Stimulated activated CD4-positive, alpha-beta T cell treated with anti-CD3 and anti-CD28 coated beads, TNF-alpha, amount 100 ng/mL, for 48 hours (primary cell): Measurements from ENCODE around the gene SGCA.

Experiments
- DNase-seq, 3 donors: peaks; one replicate each; pipeline ENCODE4 v3.0.0-alpha.2; 2020; ENCODE audit warnings: low read depth in 3 of 3

SGCA gene

GRCh38 chr17:50165867-50166517 lies at the start of gene SGCA:
Gene SGCA (plus strand): TSS chr17:50166005. CDS start chr17:50166041, 36 bp downstream.
- no peak for DNase-seq

DNA sequence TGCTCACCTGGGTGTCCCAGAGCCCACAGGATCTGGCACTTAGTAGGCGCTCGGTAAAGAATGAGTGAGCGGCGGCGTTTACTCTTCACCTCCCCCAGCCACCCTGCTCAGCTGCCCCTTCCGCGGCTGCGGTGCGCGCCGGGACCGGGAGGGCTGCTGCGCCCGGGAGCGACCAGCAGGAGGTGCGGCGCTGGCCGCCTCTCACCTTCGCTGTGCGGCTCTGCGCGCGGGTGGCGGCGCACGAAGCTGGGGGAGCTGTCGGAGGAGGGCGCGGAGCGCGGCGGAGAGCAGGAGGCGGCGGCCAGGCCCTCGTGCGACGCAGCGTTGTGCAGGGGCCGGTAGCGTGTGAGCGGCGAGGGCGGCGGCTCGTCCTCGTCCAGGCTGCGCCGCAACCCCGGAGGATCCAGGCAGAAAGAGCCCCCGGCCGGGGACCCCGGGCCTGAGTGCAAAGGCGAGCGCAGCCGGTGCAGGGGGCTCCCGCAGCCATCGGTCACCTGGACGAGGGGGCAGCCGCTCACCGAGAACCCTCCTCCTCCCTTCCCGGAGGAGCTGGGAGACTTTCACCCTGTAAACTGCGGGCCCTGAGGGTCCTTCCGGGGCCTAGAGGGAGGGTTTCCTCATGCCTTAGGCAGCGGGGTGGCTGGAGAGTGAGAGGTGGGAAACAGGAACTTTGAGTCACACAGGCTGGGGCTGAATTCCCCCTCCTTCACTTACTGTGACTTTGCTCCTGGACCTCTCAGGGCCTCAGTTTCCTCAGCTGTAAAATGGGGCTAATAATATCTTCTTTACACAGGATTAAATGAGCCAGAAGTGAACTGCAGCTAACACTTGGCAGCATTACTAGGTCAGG lies 48.4 kb upstream of the SGCA start:
- peak; percentile 29 to 52 (median 45) for DNase-seq

DNA sequence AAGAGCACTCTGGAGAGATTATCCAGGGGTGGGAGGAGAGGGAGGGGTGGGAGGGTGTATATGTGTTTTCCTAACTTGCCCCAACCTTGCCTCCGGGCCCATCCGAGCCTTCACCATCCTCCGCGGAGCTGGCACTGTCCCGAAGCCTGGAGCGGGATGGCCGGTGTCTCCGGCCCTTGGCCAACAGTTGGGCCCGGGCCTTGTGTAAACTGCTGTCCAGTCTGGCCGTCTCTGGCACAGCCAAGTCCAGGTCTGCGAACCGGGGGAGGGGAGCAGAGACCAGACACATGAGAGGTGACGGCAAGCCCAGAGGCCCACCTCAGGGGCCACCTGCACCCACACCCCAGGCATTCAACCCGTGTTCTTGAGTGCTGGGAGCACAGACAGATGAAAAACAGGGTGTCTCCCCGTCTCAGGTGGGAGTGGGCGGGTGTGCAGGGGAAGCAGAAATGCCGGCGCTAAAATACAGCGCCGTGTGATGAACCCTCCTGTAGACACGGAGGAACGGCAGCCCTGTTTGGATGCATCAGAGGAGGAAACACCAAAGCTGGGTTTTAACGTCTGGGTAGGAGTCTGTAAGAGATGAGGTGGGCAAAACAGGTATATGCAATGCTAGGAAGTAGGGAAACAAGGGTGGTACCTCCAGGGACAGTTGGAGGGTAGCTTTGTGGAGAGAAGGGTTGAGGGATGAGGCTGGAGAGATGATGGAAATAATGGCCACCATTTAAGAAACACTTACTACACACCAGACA lies 47.6 kb upstream of the SGCA start:
- DNase-seq = no peak

DNA sequence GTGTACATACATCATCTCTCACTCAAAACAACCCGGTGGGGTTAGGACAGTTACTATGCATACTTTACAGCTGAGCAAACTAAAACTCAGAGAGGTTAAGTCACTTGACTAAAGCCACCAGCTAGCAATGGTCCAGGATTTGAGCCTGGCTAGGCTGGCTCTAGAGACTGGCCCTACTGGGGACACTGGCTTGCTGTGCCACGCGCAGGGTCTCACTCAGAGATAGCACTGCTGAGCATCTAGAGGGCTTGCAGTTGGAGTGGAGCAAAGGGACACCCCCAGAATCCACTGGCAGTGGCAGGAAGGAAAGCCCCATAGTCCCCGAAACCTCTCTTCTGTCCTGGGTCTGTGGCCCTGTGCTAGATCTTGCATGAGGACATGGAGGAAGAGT lies 47.0 kb upstream of the SGCA start:
- DNase-seq = no peak

DNA sequence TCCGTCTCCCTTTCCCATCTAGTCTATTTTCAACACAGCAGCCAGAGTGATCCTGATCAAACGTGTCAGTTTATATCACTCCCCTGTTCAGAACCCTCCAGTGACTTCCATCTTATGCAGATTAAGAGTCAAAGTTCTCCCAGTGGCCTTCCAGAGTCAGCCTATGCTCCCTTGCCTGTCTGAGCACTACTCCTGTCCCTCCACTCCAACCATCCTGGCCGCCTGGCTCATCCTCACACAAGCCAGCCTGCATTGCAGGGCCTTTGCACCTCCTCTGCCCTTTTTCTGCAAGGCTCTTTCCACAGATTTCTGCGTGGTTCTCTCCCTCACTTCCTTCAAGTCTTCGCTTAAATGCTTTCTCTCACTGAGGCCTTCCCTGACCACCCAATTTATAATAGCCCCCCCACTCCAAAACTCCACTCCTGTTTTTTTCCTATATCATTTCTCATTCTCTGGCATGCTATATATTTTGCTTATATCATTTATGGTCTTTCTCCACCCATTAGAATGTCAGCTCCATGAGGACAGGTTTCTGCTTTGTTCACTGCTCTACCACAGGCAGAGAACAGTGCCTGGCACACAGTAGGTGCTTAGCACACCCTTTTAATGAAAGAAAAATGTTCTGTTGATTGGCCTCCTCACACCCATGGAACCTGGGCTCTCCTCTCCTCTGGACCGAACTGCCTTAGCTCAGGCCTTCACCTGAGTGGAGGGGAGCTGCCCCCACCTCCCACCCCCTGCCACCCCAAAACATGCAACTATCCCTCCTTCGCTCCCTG lies 45.1 kb upstream of the SGCA start:
- no peak for DNase-seq

GRCh38 chr17:50122945-50123344 lies 42.9 kb upstream of the SGCA start:
- no peak for DNase-seq

DNA sequence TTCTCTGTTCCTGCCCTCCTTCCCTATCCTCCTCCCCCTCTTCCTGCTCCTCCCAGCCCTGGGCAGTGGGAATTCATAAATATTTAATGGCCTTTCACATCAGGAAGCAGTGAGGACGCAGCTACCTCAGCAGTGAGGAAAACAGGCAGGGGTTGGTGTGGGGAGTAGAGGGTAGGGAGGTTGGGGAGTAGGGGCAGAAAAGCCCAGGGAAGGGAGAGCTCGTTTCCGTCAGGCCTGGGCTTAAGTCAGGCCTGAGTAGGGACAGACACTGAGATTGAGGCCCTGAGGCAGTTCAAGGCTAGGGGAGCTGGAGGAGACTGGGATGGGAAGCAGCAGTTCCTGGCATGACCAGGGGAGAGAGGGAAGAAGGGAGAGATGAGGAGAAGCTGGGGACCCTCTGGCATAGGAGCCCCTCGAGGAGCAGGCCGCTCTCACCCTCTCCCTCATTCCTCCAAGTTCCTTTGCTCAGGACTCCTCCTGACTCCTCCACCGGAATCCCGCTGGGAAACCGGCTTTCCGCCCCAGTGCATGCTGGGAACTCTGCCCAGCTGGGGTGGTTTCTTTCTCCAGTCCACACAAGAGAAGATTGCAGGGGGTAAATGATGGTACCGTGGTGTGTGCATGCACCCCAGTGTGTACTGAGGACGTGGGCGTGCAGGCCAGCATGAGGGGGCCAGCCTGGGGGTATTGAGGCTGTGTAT lies 42.0 kb upstream of the SGCA start:
- DNase-seq = no peak

- DNase-seq = no peak
These were observed 40.3 kb upstream of the SGCA start for GRCh38 chr17:50125420-50125997.

- no peak for DNase-seq
These were observed 38.0 kb upstream of the SGCA start for GRCh38 chr17:50127697-50128361.

DNA sequence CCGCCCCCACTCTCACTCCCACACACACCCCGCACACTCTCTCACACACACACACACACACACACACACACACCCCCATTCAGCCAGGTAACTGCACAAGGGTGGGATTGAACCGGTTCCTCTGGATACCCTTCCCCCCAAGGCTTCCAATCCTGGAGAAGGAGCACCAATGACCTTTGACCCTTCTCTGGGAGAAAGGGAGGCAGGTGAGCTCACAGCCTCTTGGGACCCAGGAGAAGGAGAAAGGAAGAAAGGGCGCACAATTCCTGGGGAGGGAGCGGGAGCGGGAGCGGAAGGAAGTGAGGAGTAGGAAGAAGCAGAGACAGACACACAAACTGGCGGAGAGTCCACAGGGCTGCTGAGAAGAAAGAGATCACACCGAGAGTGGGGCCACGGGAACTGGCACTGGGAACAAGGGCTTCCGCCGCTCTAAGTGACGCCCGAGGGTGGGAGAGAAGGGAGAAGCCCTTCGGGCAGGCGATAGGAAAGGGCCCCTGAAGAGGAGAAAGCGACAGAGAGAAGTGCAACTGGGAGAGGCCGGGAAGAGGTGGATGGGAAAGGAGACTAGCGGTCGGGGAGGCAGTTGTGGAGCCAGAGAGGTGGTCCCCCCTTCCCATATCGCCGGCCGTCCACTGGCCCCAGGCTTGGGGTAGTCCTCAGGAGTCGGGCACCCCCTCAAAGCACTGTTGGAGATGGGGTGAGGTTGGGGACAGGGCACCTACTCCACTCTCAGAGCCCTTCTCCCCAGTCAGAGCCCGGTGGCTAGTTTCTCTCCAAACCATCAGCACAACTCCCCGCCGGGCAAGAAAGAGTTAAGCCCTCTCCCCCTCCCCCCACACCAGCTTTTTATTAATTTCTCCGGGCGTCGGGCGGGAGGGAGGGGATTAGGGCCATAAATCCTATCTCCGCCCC lies 37.1 kb upstream of the SGCA start:
- DNase-seq = no peak

DNA sequence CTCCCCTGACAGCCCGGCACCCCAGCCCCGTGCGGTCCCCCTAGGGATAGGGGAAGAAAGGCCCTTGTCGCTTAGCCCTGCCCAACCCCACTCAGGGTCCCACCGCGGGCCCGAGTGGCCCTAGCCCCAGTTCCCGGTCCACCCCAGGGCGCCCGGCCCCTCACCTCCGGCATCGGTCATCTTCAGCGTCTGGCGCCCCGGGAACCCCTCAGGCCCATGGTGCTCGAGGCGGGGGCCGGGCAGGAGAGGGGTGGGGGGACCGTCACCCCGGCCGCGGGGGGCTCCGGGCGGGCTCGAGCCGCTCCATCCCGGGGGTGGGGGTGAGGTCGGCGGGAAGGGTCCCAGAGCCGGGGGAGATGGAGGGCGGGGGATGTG lies 36.5 kb upstream of the SGCA start:
- no peak for DNase-seq

DNA sequence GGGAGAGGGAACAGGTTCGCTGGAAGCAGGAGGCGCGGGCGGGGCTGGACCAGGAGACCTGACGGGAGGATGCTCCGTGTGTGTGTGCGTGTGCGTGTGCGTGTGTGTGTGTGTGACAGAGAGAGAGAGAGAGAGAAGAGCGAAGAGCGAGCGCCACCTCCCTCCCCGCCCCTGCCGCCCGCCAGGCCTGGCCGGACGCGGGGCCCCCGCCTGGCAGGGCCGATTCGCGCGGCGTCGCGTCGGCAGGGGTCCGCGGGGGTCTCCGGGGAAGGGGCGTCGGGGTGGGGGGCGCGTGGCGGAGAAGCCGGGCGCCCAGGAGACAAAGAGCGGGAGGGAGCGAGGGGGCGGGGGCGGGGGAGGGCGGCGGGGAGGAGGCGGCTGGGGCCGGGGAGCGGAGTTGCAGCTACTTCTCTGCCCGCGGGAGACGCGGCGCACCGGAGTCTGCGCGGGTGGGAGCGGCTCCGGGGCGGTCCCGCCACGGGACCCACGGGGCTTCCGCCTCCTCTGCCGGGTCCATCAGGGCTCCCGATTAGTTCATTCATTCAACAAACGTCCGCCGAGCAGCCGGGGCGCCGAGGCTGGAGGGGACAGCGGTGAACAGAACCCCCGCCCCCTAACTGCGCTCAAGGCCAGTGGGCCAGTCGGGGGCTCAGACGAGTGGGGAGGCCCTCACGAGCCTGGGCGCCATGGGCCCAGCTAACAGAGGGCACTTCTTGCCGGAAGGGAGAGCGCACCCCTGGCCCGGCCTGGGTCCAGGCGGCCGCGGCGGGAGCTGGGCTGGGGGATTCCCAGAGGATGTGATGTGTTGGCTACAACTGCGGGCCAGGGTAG lies 35.9 kb upstream of the SGCA start, which contains the start of gene SAMD14:
TSS of gene SAMD14 (minus strand) at position 433 of the 831 bp plus-strand sequence. CDS start 5,201 bp downstream, outside the sequence.
- DNase-seq = peak in 1 of 3 donors; percentile 22

- DNase-seq = no peak
These were observed 35.1 kb upstream of the SGCA start for GRCh38 chr17:50130559-50131305.

DNA sequence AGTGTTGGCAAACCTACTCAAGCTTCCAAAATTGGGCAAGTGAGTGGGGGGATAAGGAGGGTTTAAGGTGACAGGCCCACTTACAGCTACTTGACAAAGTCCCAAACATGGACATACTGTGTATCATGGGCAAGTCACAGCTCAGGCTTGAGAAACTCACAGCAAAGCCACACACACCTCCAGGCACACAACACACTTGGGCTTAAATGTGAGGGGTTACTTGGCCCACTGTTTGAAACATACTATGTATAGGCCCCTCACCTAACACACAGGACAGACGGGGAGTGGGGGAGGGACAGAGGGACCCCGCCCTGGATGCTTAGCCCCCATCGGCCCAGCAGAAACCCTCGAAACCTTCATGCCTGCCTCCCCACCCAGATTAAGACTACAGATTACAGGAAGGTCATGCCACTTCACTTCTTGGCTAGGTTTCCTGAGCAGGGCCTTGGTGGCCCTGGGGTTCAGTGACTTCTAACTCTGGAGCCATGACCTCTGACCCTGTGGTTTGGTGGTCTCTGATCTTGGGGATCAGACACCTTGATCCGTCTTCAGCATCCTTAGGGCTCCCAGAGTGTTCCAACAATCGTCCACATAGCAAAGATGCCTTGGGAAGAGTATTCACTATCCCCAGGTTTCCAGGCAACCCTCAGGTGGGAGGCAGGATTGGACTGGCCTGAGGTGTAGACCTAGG lies 33.6 kb upstream of the SGCA start:
- no peak for DNase-seq

DNA sequence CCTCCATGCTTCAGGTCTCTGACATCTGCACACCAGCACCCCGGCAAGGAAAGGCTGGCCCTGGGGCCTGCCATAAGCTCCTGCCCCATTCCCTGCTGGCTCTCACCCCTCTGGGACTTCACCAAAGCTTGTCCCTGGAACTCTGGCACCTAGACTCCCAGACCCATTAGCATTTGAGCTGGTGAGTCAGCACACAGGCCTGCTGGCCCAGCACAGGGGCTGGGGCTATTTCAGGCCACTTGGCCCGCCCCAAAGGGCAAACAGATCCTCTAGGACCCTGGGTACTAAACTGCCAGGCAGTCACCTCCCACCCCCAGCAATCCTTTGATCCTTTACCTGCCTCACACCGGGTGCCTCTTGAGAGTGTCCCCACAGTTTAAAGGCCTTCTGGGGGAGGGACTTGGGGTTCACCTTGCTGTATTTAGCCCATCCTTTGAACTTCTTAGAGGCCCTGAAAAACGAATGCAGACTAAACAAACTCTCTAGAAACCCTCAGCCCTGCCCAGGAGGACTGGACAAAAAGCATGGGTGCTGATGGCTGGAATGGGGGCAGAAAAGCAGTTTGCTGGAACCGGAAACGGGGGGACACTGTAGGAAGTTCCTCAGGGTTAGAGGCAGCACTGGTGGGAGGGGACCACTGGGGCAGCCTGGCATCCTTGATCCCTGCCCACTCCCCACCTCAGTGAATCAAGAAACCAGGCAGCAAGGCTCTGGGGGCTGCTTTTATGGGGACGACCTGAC lies 32.6 kb upstream of the SGCA start:
- DNase-seq = no peak

DNA sequence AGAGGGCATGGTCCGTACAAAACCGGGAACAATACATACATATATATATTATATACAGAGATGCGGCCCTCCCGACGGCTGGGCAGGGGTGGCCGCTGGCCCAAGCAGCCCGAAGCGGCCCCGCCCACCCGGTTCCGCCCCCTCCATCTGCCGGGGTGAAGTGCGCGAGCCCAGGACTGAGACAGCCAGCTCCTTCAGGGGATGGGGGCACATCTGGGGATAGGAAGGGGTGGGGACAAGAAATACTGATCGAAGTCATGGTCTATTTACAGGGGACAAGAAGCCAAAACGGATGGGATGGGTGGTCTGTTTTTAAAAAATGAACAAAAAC lies 32.1 kb upstream of the SGCA start:
- DNase-seq = no peak
